Measurements from ENCODE around the gene ZRANB3.
"Not testable (repeated sequence)": the region's sequence is repeated elsewhere in the genome, so short reads cannot be mapped to it uniquely, and the experiment has no call there.

Gene ZRANB3

DNA sequence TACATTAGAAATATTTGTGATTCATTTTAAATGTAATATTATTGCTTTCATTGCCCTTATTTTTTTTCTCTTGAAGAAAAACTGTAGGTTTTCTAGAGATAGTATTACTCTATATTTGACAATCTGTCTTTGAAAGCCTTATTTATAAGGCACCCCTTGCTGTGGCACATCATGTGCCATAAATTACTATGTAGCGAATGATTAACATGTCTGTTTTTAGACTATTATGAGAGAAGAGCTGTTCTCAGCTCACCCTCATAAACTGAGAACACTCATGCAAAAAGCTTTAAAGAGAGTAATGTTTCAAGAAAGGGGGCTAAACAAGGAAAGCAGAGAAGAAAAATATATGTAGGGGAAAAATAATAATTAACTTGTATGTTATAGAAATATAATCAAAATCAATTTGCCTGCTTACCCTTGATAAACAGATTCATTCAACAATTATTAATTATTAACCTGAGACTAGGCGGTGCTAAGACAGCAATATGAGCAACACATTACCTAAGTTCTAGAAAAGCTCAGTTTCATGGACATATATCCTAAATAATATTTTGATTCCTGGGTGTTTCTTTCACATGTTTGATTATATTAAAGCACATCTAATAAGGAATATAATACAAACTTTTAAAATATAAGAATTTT, 409.9 kb downstream of the ZRANB3 start:
- DNase-seq: no peak

DNA sequence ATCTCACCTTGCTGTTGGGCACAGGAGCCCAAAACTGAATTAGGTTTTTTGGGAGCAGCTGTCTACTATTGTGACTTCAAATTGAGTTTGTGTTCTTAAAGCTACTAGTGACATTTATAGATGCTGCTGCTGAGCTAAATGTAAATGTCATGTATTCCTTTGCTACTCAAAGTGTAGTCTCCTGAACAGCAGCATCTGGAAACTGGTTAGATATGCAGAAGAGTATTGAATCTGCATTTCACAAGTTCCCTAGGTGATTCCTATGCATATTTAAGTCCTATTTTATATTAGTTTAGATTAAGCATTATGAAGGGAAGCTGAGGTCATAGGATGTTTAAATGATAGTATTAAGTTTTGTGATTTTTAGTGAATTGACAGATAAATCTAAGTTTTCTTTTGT, 411.4 kb downstream of the ZRANB3 start:
- no peak for DNase-seq

DNA sequence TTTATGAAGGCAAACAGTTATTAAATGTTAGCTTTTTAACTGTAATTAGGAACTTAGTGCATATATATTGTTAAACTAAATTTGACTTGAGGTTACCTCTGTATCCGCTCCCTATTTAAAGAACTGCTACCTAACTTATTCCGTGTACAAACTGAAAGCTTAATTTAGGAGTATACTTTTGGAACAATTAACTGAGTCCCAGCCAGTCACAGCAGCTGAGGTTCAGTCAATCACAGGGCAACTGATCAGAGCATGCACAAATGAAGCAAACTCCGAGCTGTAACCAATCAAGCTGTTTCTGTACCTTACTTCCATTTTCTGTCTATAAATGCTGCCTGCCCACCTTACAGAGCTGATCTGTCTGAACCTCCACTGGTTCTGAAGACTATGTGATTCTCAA, 417.7 kb downstream of the ZRANB3 start:
- DNase-seq: no peak

DNA sequence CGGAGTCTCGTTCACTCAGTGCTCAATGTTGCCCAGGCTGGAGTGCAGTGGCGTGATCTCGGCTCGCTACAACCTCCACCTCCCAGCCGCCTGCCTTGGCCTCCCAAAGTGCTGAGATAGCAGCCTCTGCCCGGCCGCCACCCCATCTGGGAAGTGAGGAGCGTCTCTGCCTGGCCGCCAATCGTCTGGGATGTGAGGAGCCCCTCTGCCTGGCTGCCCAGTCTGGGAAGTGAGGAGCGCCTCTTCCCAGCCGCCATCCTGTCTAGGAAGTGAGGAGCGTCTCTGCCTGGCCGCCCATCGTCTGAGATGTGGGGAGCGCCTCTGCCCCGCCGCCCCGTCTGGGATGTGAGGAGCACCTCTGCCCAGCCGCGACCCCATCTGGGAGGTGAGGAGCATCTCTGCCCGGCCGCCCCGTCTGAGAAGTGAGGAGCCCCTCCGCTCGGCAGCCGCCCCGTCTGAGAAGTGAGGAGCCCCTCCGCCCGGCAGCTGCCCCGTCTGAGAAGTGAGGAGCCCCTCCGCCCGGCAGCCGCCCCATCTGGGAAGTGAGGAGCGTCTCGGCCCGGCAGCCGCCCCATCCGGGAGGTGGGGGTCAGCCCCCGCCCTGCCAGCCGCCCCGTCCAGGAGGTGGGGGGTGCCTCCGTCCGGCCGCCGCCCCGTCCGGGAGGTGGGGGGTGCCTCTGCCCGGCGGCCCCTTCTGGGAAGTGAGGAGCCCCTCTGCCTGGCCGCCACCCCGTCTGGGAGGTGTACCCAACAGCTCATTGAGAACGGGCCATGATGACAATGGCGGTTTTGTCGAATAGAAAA, 425.3 kb downstream of the ZRANB3 start:
- DNase-seq: not testable (repeated sequence)

DNA sequence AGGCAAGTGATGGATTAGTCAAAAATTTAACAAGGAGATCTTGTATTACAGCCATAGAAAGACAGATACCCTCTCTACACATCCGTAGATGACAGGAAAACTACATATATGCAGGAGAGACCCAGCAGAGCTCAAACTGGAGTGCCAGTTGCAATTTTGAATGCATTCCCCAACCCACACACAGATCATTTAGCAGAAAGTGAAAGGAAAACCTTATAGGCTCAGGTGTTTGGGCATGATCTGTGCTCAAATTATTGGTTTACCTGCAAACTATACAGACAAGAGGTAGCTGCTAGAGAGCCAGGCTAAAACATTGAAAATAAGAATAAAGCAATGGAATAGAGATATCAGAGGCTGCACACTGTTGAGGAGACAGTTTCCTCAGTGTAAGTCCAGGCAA, 427.2 kb downstream of the ZRANB3 start:
- DNase-seq: no peak

DNA sequence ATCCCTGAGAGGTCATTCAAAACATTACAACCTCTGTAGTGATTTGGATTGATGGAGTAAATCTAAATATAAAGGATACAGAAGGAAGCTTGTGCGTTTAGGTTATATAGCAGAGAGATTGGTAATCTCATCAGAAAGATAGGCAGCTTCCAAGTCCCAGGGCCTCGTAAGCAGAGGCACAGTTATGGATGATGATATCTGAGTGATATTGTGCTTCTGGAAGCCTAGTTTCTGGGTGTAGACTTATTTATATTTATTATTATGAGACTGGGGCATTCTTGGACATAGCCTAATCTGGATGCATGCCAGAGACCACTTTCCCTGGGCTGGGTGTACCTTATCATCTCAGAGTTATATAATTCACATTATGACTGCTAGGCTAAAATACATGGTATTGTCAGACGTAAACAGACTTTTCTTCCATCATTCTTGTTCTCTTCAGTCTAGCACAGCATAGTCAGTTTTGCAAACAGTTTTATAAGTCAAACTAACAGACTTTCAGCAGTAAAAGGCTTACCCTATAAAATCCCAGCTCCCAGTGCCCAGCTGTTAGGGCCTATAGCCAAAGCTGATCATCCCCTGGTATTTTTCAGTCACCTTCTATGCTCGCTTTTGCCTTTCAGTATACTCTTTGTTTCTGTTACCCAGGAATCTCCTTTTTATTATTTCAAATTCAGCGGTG, 431.1 kb downstream of the ZRANB3 start:
- no peak for DNase-seq

DNA sequence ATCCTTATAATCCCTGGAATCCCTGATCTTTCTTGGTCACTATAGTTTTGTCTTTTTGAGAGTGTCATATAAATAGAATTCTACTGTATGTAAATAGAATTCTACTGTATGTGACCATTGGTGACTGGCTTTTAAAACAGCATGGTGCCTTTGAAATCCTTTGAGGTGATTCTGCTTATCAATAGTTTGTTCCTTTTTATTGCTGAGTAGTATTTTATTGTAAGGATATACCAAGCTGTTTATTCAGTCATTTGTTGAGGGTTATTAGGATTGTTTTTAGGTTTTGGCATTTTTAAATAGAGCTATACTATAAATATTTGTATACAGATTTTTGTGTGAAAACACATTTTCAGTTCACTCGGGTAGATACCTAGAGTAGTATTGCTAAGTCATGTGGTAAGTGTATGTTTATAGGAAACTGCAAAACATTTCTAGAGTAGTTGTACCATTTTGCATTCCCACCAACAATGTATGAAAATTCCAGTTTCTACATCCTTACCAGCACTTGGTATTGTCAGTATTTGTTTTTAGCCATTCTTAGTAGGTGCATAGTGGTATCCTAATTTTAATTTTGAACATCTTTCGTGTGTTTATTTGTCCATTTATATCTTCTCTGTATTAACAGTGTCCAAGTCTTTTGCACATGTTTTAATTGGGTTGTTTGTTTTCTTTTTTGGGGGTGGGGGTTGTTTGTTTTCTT, 433.3 kb downstream of the ZRANB3 start:
- no peak for DNase-seq

DNA sequence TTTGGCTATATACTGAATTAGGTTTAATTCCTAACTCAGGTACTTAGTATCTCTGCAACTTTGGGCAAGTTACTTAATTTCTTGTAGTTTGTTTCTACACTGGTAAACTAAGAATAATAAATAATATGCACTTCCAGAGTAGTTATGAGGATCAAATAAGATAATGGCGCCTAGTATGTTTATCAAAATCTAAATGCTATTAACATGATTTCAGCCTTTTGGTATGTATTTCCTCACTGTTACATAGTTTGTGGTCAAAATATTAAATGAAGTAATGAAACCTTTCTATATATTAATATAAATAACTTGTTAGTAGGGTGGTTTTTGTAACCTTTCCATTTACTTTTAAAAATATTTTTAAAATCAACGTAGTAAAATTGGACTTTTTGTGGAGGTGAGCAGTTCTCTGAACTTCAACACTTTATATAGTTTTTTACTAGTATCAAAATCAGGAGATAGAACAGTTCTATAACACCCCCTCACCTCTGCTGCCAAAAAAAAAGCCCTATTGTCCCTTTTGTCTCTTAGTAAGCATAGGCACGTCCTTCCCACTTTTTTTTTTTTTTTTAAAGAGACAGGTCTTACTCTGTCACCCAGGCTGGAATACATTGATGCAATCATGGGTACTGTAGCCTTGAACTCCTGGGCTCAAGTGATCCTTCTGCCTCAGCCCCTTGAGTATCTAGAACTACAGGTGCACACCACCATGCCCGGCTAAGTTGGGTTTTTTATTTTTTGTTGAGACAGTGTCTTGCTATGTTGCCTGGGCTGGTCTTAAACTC, 434.2 kb downstream of the ZRANB3 start:
- no peak for DNase-seq

DNA sequence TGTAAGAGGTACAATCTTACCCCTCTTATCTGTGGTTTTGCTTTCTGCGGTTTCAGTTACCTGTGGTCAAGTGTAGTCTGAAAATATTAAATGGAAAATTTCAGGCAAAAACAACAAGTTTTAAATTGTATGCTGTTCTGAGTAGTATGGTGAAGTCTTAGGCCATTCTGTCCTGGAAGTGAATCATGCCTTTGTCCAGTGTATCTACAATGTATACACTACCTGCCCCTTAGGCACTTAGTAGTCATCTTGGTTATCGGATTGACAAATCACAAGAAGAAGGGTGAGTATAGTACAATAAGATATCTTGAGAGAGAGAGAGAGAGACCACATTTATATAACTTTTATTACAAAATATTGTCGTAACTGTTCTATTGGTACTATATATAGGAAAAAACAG, 435.4 kb downstream of the ZRANB3 start:
- no peak for DNase-seq

DNA sequence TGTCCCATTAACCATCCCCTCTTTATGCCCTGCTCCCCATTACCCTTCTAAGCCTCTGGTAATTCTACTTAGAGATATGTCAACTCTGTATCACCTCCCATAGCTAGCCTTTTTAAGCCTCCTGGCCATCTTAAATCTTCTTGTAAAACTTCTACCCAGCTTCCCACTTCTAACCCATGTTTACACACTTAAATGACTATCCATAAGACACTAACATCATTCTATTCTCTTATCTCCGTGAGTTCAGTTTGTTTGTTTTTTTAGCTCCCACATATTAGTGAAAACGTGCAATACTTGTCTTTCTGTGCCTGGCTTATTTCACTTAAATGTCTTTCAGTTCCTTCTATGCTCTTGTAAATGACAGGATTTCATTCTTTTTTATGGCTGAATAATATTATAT, 436.5 kb downstream of the ZRANB3 start:
- DNase-seq: no peak

DNA sequence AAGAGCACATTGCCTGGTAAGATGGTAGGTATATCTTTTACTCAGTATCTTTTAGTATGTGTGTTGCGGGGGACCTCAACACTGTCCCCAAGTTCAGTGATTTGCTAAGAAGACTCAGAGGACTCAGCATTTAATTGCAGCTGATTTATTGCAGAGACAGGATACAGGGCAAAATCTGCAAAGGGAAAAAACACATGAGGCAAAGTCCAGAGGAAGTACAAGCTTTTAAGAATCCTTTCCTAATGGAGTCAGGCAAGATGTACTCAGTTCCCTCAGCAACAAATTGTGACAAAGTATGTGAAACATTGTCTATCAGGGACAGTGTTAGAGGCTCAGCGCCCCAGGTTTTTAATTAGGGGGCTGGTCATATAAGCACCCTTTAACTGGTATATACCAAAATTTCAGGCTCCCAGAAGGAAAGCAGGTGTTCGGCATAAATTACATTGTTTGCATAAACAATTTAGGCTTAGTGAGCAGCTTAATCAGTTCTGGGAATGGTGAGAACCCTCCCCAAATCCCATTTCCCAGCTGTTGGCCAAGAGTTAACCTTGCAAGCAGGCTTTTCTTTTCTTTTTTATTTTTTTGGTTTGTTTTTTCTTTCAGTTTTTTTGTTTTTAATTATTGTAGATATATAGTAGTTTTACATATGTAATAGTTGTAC, 437.2 kb downstream of the ZRANB3 start:
- no peak for DNase-seq

DNA sequence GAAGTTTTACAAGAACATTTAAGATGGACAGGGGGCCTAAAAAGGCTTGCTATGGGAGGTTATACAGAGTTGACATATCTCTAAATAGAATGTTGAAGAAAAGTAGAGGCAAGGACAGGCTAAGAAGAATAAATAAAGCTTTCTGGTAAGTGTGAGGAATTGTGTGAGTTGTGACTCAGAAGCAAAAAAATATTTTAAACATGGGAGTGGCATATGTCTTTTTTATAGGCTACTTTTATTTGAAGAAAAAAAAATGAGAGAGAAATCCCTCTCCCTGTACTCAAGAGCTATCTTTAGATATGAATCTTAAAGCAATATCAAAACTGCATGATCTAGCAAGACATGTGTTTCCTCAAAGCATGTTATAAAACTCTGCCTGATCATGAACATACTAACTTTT, 437.8 kb downstream of the ZRANB3 start:
- DNase-seq: no peak

DNA sequence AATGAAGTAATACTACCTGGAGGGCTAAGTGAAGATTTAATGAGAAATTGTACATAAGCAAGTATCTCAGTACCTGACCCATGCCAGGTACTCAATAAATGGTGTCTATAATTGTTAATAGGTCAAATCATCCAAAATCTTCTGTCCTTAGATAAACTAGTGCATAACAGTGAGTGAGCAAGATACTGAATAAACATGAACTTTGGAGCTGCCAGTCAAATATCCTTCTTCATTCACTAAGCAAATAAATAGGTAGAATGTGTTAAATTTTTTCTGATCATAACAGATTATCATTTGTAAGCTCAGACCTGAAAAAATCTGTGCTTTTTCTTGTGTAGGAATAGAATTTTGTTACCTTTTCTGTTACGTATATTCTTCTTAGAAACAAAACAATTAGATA, 439.3 kb downstream of the ZRANB3 start:
- no peak for DNase-seq

DNA sequence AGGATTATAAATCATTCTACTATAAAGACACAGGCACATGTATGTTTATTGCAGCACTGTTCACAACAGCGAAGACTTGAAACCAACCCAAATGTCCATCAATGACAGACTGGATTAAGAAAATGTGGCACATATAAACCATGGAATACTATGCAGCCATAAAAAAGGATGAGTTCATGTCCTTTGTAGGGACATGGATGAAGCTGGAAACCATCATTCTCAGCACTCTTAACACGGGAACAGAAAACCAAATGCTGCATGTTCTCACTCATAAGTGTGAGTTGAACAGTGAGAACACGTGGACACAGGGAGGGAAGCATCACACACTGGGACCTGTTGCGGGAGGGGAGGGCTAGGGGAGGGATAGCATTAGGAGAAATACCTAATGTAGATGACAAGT, 441.4 kb downstream of the ZRANB3 start:
- not testable (repeated sequence) for DNase-seq

All from stimulated activated CD8-positive, alpha-beta memory T cell treated with anti-CD3 and anti-CD28 coated beads, Interleukin-4, amount 100 ng/mL, for 48 hours (primary cell).